Gastroesophageal sphincter (tissue), 3 donors: Measurements from ENCODE around the gene METTL25B.

Experiments
- CTCF ChIP-seq, 4 experiments: fragments of 200-600 bp in 2 of 4; fragments of 450-650 bp in 2 of 4; sonication (generic) in 1 of 4; IDR thresholded peaks; one replicate each; pipeline ENCODE4 v1.5.1; 2017 to 2019; ENCODE audit warnings: antibody characterized with exemption in 4 of 4, mild to moderate bottlenecking in 2 of 4, moderate library complexity in 2 of 4
- POLR2A ChIP-seq, 2 donors: fragments of 450-650 bp; IDR thresholded peaks; one replicate each; pipeline ENCODE4 v1.6.1; 2017; ENCODE audit warnings: antibody characterized with exemption in 2 of 2, mild to moderate bottlenecking in 2 of 2, moderate library complexity in 1 of 2
- POLR2AphosphoS5 ChIP-seq: sonication (generic); formaldehyde crosslinking; IDR thresholded peaks from one replicate; pipeline ENCODE4 v1.6.1; 2017; ENCODE audit warnings: antibody characterized with exemption

GRCh38 chr1:156728599-156729462, 562 bp downstream of the METTL25B start, which contains the start of gene ISG20L2:
- TF ChIP-seq POLR2A (IDR thresholded peaks at IDR 0.05): peak; percentile 40 to 66
- no peak for TF ChIP-seq CTCF (IDR thresholded peaks at IDR 0.05)
- TF ChIP-seq POLR2AphosphoS5: peak; percentile 76
